GM13977 (cell line): ENCODE data around the gene MRPL34.

Experiments
- DNase-seq: peaks from one replicate; pipeline ENCODE4 v3.0.0; 2012; ENCODE audit warnings: low spot score
- in situ Hi-C: fragments of 300-500 bp; cut with MboI; formaldehyde crosslinking; loops from one replicate; pipeline ENCODE4 v1.12.0; 2022; ENCODE audit warnings: low sequenced_read_pairs, low pct_unique_long_range_greater_than_20kb, mixed read lengths, inconsistent platforms; ENCODE audit not compliant: unreplicated experiment
- TF ChIP-seq, protein P1 (sequence below): IDR thresholded peaks from 2 replicates; pipeline ENCODE4 v1.5.1; 2012; ENCODE audit warnings: mild to moderate bottlenecking, control low read depth; ENCODE audit not compliant: insufficient read depth; ENCODE audit errors: extremely low read depth, missing control alignments

The MRPL34 gene

GRCh38 chr19:17332677-17333581 lies 27.3 kb downstream of the MRPL34 start:
- peak; percentile 56 for DNase-seq
- in situ Hi-C loops, result no loop called here
- TF ChIP-seq, protein P1, sequence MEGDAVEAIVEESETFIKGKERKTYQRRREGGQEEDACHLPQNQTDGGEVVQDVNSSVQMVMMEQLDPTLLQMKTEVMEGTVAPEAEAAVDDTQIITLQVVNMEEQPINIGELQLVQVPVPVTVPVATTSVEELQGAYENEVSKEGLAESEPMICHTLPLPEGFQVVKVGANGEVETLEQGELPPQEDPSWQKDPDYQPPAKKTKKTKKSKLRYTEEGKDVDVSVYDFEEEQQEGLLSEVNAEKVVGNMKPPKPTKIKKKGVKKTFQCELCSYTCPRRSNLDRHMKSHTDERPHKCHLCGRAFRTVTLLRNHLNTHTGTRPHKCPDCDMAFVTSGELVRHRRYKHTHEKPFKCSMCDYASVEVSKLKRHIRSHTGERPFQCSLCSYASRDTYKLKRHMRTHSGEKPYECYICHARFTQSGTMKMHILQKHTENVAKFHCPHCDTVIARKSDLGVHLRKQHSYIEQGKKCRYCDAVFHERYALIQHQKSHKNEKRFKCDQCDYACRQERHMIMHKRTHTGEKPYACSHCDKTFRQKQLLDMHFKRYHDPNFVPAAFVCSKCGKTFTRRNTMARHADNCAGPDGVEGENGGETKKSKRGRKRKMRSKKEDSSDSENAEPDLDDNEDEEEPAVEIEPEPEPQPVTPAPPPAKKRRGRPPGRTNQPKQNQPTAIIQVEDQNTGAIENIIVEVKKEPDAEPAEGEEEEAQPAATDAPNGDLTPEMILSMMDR, result no peak

DNA sequence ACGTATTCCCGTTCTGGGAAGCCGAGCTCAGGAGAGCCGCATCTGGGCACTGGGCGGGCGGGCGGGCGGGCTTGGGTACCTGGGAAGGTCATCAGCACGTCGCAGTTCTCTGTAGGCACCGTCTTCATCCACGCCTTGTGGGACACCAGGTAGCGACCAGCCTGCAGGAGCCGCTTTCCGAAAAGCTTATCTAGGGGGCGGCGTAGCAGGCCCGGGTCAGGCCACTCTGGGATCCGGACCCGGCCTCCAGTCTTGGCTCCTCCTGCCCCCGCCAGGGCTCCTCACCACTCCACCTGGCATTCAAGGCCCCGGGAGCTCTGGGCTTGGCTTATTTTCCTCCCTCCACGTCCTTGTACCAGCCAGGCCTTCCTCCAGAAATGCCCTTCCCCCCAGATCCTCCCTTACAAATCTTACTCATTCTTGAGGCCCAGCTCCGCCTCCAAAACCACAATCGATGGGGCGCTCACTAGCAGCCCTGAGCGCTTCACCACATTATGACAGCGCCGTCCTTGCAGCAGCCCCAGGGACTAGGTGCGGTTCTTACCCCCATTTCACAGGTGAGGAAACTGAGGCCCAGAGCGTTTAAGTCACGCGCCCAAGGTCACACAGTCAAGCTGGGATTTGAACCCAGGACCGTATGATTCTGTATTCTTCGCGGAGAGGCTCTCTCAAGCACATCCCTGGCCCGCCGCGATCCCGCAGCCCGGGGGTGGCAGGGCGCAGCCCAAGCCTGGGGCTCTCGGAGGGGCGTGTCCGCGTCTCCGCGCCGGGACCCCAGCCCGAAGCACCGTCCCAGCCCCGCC lies 28.1 kb downstream of the MRPL34 start:
- in situ Hi-C loops, result no loop called here
- DNase-seq, result peak; percentile 83
- TF ChIP-seq, protein P1, result no peak

DNA sequence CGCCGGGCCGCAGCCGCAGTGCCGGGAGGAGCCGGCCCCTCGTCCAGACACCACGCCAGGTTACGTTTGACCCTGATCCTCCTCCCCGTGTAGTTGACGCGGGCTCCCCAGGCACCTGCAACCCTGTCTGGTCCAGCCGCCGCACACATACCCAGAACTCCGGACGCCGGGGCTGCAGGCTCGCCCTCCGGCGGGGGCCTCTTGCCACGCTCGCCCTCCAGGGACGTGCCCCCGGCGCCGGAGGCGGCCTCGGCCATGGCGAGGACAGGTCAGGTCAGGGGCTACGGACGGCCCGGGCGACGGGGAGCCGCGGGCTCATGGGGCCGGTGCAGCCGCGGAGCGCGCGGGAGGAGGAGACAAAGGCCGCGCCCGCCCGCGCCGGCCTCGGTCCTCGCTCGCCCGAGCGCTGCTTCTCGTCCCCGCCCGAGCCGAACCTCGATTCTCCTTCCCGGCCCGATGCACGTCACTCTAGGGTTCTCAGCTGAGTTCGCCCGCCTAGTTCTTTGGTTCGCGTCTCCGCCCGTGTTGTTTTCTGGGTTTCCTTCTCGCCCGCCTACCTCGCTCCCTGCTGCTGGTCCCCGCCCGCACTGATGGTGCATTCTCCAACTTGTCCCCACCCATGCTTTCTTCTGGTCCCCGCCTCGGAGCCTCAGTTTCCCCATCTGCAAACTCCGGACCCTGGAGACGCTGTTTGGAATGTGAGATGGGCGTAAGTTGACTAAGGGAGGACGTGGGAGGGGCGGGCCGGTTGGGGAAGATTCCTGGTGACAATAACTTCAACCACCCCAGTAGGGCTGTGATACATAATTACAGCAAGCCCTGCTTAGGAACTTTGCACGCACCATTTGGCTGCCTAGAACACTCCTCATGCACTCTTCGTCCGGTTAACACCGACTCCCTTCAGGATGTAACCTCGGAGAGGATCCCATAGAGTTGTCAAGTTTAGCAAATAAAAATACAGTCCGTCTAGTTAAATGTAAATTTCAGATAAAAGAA lies 29.0 kb downstream of the MRPL34 start, which contains the start of gene ANO8:
ANO8 (minus strand) TSS at position 442 of the 996 bp plus-strand sequence; CDS start at position 257, 185 bp downstream.
- in situ Hi-C loops, result no loop called here
- TF ChIP-seq, protein P1, result no peak
- peak; percentile 96 for DNase-seq

- no peak for DNase-seq
- in situ Hi-C loops, result no loop called here
- TF ChIP-seq, protein P1, result no peak
These were observed 29.9 kb downstream of the MRPL34 start for GRCh38 chr19:17335575-17335974.

- peak; percentile 98 for DNase-seq
- TF ChIP-seq, protein P1, result no peak
- in situ Hi-C loops, result no loop called here
These were observed 31.4 kb downstream of the MRPL34 start, which contains the start of gene GTPBP3 for GRCh38 chr19:17336872-17337674. TSS of gene GTPBP3 (plus strand) at chr19:17337553. CDS start at chr19:17337612, 59 bp downstream.
